Stimulated activated CD4-positive, alpha-beta T cell treated with anti-CD3 and anti-CD28 coated beads, Interleukin-1b, Interleukin-23, amount 100 ng/mL, for 48 hours (primary cell): ENCODE results near the gene MRPS11.
A peak's percentile ranks its signal among the peaks of the same experiment; 100 is the strongest.
"Not testable (repeated sequence)": the region's sequence is repeated elsewhere in the genome, so short reads cannot be mapped to it uniquely, and the experiment has no call there.

Experiments
- DNase-seq: peaks from one replicate; pipeline ENCODE4 v3.0.0-alpha.2; 2020

The MRPS11 gene

DNA sequence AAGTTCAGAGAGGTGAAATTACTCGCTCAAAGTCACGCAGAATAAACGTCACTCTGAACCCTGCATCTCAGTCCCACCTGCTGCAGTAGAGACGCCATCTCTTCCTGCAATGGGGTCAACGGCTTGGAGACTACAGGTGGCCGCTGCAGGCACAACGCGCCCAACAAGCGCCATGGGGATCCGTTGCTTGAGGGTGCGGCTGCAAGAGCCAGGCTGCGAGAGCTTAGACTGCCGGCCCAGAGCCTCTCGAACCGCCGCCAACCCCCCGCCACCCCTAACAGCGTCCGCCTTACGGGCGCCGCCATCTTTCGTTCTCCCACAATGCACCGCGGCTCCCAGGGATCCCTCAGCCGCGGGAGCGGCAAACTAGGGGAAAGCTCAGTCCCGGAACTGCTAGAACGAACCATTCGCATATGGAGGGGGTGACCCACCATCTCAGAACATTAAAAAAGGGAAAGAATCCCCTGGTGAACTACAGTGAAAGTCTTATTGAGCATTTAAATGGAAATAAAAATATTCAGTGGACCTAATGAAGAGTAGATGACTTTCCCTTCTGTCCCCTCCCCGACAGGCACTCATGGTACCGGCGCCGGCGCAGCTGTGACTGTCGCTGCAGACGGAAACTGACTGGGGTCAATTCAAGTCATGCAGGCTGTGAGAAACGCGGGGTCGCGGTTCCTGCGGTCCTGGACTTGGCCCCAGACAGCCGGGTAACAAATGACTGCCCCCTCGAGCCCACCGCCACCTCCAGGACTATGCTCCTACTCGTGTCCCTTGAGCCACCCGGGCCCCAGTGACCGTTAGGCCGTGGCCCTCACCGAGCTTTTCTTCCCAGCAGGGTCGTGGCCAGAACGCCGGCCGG, at the start of gene MRPS11, which contains the start of gene MRPL46:
Gene MRPS11 (plus strand): TSS at position 636 of the 862 bp plus-strand sequence. CDS start 10 bp downstream, at position 646.
Gene MRPL46 (minus strand): TSS at position 316 of the 862 bp plus-strand sequence. CDS start 11 bp downstream, at position 305.
- DNase-seq, result peak; percentile 88

DNA sequence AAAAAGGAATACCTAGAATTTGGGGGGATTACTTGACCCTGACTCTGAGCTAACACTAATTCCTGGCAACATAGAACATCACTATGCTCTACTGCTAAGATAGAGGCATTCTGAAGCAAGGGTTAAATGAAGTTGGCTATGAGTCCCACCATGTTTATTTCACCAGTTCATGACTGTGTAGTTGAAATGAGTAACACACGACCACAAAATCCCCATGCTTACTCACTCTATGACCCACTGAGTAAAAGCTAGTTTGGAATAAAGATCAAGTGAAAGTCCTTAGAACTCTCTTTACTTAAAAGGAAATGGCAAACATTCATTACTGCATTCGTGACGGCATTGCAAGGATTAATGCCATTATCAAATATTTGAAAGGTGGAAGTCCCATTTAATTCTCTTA, 47.7 kb upstream of the MRPS11 start:
- DNase-seq, result no peak

DNA sequence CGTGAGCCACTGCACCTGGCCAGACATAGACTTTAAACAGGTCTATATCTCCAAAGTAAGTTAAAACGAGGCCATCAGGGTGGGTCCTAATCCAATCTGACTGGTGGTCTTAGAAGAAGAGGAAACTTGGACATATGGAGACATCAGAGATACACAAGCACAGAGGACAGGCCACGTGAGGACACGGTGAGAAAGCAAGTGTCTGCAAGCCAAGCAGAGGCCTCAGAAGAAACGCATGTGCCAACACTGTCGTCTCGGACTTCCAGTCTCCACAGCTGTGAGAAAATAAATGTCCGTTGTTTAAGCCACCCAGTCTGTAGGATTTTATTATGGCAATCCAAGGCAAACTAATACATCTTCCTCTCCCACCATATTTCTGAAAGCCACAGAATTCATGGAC, 44.2 kb upstream of the MRPS11 start:
- no peak for DNase-seq

DNA sequence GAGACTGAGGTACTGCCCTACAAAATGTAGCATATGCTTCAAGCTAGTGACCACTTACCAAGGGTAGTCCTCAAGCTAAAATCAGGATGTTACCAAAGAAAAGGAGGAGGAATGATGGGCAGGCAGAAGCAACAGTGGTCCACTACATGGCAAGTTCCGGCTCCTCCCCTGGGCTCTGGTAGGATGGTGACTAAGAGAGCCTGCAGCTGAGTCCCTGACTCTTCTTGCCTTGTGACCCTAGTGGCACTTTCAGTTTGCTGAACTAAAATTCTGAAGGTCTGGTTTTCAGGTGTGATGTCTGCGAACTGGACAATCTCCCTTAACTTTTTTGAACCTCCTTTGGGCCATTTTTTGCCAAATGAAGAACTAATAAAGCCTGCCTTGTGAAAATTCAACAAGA, 41.2 kb upstream of the MRPS11 start:
- no peak for DNase-seq

DNA sequence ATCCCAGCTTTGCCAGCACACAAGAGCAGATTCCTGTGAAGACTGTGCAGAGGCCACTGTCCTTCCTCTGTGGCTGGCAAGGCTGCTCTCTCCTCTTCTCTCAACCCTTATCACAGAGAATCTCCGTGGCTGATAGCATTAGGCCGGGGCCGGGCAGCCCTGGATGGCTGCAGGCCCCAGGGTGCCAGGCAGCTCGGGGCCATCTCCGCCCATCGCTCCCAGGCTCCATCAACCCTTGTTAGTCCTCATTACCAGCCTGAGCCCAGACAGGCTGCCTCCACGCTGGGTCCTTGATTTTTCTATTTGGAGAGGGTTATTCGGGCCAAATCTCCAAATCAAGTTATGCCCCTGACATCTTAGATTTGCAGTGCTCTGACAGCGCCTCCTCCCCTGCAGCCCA, 39.5 kb upstream of the MRPS11 start:
- no peak for DNase-seq

DNA sequence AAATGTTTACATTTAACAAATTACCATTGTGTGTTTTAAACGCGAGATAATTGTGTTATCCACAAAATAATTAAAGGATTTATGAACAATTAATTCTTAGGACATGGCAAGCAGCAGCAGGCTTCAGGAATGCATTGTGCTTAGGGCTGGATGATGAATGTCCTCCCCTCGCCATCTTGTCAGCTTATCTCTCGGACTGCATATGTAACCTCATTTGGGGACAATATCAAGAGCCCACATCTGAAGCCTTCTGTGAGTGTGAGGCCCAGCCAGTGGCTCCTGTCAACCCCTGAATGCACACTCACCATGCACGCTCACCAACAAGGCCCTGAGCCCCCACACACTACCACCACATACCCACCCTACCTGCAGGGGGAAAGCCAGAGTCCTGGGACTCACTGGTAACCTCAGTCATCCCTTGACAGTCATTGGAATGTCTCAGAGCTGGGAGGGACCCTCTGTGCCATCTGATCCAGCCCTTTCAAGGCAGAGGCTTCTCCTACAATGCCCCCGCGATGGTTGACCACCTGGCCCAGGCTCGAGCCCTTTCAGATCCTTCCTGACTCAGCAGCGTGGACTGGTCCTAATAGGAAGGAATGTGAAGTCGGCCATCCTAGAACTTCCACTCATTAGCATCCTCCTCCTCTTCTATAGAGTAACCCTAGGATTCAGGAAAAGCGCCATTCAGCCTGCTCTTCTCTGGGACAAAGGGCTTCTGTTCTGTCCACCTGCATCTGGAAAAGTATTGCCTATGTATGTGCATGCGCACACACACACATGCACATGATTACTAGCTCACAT, 38.5 kb upstream of the MRPS11 start:
- DNase-seq, result no peak

DNA sequence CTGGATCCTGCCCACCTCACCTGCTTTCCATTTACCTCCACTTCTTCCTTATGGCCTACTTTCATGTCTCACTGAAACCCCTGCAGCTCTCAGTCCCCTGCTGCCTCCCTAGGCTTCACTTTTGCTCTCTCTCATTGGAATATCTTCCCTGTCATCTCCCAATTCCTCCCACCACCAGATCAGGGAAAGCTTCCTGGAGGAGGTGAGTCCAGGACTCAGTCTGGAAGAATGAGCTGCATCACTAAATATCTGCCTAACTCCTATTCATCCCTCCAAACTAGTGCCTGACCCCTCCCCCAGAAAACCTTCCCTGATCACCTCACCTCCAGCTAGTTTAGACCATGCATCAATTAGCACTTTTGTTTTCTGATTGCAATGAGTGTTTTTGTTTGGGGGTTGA, 37.5 kb upstream of the MRPS11 start:
- no peak for DNase-seq

DNA sequence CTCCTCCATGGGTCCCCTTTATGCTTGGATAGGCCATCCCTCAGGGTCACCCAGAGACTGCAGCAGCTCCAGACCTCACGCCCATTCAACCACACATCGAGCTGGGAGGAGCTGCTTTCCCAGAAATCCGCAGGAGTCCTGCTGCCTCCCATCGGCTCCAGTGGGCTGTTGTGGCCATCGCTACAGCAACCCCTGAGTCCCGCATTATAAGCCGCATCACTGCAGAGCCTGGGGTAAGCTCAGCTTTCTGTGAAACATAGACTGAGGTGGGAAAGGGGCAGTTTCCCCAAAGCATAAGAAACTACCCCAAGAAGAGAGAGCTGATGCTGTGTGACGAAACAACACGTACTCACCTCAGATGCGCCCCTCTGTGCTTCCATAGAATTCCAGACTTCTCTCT, 36.1 kb upstream of the MRPS11 start:
- DNase-seq, result no peak

DNA sequence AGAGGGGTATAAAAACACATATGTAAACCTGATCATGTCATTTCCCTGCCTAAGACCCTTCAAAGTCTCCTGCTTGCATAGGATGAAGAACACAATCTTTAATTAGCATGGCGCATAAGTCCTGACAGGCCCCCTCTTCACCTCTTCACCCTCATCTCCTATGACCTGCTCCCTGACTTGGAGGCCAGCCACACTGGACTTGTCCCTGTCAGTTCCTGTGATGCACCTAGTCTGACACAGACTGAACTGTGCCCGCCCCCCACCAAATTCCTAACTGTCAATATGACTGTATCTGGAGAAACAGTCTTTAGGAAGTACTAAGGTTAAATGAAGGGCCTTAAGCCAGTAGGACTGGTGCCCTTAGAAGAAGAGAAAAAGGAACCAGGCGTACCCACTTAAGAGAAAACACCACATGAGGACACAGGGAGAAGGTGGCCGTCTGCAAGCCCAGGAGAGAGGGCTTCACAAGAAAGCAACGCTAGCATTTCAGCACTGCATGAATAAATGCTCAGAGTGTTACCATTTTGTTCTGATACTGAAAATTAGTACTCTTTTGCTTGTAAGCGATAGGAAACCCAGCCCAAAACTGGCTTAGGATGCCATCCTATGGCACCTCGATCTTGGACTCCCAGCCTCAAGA, 34.3 kb upstream of the MRPS11 start:
- DNase-seq, result no peak

DNA sequence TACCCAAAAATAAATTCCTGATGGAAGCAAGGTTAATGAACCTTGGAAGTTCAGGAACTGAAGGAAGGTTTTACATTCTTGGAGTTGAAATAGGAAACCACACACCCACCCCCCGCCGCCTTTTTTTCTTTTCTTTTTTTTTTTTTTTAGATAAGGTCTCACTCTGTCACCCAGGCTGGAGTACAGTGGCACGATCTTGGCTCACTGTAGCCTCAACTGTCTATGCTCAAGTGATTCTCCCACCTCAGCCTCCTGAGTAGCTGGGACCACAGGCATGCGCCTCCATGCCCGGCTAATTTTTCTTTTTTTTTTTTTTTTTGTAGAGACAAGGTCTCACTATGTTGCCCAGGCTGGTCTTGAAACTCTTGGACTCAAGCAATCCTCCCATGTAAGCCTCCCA, 33.4 kb upstream of the MRPS11 start:
- not testable (repeated sequence) for DNase-seq

DNA sequence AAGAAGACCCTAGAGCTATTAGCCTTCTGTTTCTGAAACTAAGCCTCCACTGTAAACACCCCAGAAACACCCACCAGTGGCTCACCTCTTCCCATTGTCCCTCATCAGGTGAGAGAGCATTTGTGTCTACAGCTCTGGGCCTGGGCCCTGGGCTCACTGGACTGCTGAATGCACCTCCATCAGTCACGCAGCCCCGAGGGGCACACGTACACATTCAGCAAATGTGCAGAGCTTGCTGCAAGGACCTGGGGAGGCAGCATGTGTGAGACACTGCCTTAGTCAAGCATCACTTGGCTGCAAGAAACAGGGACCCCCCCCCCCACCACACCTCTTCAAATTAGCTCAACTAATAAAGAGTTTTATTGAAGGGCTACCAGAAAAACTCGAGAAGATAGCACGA, 29.3 kb upstream of the MRPS11 start:
- no peak for DNase-seq

DNA sequence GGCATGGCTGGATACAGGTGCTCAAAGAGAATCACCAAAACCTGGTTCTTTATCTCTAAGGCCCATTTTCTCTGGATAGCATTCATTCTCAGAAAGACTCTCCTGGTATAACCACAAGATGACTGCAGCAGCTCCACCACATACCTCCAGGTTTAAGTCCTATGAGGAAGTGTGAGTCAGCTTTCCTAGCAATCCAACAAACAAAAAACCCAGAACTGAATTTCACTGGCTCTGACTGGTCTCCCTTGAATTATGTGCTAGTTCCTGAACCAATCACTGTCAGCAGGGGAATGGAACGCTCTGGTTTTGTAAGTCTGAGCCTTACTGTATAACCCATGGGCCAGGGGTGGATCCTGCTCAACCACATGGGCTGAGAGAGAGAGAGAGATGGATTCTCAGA, 27.5 kb upstream of the MRPS11 start:
- DNase-seq, result no peak

DNA sequence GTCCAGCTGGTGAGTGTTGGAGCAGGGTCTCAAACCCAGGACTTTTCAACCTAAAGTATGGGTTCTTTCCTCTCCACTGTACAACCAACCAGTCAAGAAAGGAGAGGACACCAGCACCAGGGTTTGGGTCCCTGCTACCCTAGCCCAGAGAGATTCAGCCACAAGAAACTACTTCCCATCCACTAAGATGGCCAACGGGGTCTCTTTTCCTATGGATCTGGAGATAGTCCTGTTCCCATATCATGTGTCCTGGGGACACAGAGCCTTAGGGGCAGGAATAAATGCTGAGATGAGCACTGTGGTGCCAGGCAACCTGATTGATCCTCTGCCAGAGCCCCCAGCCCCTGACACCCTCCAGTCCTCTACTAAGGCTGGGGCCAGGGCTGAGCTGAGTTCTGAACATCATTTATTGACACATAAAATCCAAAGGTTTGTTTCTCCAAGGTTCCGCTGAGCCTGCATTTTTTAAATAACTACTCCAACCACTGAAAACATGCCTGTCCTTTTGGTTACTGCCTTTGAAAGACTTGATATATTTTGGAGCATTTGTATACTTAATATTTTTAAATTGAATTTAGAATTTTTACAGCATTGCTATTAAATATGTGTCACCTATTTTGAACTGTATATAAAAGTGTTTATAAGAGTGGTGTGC, 26.3 kb upstream of the MRPS11 start:
- DNase-seq, result no peak

DNA sequence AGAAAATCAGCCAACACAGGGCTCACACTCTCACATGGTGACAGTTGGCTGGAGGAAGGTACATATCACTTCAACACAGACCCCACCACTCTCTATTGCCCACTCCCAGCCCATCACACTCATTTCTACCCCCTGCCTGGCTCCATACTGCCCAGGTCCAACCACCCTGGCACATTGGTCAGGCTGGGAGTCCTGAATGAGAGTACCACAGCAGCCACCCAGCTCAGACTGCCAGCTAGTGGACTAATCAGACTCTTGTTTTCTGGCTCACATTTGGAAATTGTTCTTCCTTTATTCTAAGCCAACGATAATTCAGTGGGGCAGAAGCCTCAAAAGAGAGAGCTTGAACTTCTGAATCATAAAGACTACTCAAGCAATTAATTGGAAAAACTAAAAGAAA, 20.3 kb upstream of the MRPS11 start:
- DNase-seq, result no peak

DNA sequence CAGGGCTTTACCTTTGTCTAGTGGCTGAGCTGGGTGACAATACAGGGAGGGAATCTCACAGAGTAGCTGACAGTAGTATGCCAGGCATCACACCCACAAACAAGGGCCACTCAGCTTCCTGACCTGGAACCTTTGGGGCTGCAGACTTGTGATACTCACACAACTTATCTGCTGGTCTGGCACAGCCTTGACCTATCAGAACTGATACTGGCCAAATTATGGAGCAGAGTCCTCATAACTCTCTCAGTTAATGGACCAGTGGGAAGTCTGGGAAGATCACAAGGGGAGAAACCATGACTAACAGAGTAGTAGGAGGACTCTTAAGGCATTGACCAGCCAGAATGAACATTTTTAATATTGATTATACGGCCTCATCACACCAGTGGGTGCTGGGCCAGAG, 19.8 kb upstream of the MRPS11 start:
- no peak for DNase-seq

DNA sequence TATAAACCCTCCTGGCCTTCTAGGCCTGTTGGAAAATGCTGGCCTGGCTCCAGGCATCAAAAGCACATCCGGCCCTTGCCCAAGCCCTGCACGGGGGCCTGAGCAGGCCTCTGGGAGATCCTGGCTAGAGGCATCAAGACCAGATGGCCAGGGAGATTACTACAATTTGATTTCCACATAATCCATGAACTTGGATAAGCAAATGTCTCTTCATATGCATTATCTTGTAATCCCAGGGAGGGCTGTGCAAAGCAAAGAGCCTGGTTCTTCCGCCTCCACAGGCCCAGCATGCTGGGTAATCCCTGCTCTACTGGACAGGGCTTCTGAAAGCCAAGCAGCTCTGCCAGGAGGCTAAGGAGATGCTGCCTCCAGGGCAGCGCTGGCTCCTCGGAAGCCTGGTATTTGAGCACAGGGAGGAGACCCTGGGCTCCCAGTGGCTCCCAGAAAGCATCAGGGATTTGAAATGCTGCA, 18.5 kb upstream of the MRPS11 start:
- no peak for DNase-seq

DNA sequence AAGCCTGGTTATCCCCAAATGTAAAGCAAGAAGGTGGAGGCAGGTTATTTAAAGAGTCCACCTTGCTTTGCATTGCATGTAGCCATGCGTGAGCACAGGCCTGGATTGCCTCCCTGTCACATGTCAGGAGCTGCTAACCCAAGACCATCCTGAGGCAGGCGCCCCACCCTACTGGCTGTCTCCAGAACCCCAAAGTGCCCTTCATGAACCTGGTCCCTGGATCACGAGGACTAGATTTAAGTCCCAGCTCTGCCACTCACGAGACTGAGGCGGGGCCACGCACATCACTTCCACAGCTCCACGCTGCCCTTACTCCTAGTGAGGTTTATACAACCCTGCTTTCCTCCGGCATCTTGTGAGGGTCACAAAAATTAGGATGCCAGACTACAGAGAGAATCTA, 17.9 kb upstream of the MRPS11 start:
- no peak for DNase-seq

DNA sequence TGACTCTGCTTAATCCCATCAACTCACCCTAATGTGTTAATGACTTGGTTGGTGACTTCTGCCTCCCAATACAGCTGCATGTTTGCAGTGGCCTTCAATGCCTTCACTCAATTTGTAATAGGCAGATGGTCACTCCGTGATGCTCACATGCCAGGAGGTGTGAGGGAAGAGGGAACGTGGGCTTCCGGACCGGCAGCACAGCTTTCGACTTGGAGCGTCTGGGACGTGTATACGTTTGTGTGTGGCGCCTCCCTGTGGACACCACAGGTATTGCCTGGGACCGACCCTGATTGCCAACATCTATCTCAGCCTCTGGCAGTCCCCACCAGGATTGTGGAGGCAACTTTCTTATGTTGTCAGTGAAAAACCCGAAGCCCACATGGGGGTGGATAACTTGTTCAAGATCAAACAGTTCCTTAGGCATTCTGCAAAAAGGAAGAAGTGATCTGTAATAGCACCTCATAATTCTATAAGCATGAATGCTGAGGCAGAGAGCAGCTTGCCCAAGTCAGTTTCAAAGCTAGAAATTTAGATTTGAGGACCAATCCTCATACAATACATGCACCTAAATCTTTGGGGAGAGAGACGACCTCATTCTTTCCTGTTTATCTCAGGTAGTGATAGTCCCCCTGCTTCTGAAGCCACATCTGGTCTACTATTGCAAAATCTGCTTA, 17.2 kb upstream of the MRPS11 start:
- peak; percentile 80 for DNase-seq

DNA sequence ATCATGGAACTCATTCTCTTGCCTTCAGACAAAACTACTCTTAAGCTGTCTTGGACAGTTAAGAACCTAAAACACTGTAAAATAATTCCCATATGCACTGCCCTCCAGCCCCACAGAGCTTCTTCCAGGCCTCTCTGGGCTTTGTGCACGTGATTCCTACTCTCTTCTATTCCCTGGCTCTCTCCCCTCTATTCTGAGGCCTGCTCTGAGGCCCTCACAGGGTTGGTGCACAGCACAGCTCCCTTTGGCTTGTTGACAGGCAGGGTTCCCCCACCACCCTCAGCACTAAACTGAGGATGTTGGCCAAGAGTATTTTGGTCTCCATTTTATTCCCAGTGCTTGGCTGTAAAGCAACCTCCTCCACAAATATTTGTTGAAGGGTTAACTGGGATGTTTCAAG, 13.9 kb upstream of the MRPS11 start:
- DNase-seq, result no peak

DNA sequence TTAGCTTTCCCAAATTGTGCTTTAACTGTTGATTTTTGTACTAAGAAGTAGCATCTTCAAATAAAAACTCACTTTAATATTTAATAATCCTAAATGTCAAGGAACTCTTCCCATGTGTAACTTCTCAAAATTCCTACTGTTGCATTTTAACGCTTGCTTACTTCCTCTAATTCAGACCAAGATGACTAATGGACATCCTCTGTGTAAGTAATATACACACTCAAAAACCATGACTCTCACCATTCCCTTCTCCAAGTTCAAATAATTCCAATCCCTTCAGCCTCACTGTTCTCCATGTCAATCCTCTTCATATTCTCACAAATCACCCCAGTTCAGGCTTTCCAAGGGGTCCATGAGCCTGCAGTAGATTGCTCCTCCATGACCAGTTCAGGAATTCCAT, 13.3 kb upstream of the MRPS11 start:
- no peak for DNase-seq

DNA sequence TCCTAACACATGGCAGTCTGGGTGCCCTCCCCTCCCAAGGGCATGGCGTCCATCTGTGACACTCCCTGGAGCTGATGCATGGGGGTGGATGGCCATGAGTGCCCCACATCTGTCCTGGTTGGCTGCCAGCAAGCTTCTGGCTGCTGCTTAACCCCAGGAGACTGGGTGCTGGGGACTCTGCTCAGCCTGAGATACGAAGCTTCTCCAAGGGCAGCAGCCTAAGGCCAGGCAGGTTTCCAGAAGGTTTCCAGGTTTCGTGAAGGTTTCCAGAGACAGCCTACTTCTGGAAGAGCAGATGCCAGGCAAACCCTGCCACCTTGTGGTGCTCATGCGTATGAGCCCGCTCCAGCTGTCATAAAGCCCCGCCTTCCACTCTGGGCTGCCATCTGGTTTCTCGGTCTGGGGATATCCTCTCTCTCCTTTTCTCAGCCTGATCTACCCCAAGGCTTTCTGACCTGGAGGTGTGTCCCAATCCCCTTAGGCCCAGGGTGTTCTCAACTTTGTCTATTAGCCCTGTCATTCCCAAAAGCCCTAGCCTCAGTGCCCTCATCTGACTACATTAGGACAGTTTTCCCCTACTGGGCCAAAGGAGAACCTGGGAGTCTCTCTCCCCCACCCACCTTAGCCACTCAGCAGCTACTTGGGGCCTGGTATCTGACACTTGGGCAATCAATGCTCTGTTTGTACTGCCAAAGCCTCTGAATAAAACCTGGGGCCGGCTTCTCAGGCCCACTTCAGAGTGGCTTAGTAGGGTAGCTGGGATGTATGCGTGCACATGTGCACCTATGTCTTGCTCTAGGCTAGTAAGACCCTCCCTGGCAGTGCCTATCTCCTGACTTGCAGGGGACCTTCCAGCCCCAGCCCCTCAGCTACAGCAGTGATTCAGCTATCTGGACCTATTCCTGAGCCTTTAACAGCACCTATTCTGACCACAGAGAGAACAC, 12.4 kb upstream of the MRPS11 start:
- DNase-seq, result peak; percentile 25
